Muscle layer of colon (tissue), 2 donors: ENCODE measurements around the gene USP17L18.
"Not testable (repeated sequence)": the region's sequence is repeated elsewhere in the genome, so short reads cannot be mapped to it uniquely, and the experiment has no call there.

Experiments used
- H3K27ac ChIP-seq: one replicate; pipeline ENCODE4 v1.7.0; 2013; ENCODE audit warnings: low read depth, mild to moderate bottlenecking, low read length, moderate library complexity
- H3K27me3 ChIP-seq, 2 donors: one replicate each; pipeline ENCODE4 v1.7.0; 2013; ENCODE audit warnings: low read length in 2 of 2, mild to moderate bottlenecking in 2 of 2; ENCODE audit not compliant: insufficient read depth in 2 of 2, control insufficient read depth in 1 of 2
- H3K36me3 ChIP-seq: one replicate; pipeline ENCODE4 v1.7.0; 2013; ENCODE audit warnings: mild to moderate bottlenecking, low read length; ENCODE audit not compliant: insufficient read depth
- H3K4me1 ChIP-seq: one replicate; pipeline ENCODE4 v1.7.0; 2013; ENCODE audit warnings: mild to moderate bottlenecking, low read length; ENCODE audit not compliant: insufficient read depth
- H3K4me3 ChIP-seq, 2 donors: one replicate each; pipeline ENCODE4 v1.7.0; 2013; ENCODE audit warnings: low read length in 2 of 2, low read depth in 1 of 2, mild to moderate bottlenecking in 1 of 2, moderate library complexity in 1 of 2
- H3K9ac ChIP-seq: one replicate; pipeline ENCODE4 v1.7.0; 2013; ENCODE audit warnings: low read length
- H3K9me3 ChIP-seq: one replicate; pipeline ENCODE4 v1.7.0; 2013; ENCODE audit warnings: mild to moderate bottlenecking, low read length
- donor health status: abdominal sarcoma.
- donor health status: Adenocarcinoma of cecum.

Gene USP17L18, protein sequence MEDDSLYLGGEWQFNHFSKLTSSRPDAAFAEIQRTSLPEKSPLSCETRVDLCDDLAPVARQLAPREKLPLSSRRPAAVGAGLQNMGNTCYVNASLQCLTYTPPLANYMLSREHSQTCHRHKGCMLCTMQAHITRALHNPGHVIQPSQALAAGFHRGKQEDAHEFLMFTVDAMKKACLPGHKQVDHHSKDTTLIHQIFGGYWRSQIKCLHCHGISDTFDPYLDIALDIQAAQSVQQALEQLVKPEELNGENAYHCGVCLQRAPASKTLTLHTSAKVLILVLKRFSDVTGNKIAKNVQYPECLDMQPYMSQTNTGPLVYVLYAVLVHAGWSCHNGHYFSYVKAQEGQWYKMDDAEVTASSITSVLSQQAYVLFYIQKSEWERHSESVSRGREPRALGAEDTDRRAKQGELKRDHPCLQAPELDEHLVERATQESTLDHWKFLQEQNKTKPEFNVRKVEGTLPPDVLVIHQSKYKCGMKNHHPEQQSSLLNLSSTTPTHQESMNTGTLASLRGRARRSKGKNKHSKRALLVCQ

GRCh38 chr4:9247953-9248680, at the start of gene USP17L18:
TSS of gene USP17L18 (plus strand) at chr4:9248630. CDS start at chr4:9248630, 0 bp downstream.
- not testable (repeated sequence) for H3K4me3 ChIP-seq, H3K27ac ChIP-seq, H3K36me3 ChIP-seq, H3K9me3 ChIP-seq, H3K4me1 ChIP-seq, H3K9ac ChIP-seq, H3K27me3 ChIP-seq

DNA sequence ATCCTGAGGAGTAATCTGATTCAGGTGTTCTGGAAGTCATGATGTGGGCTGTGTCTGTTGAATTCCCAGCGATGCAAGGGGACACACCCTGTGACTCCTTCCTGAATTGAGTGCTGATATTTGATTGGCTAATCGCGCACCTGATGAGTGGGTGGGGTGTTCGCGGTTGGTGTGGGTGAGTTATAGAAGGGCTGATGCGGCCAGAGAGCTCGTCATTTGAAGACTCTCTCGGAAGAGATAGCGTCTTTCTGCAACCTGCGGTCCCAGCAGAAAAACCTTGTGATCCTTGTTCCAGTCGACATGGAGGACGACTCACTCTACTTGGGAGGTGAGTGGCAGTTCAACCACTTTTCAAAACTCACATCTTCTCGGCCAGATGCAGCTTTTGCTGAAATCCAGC, 38.1 kb upstream of the USP17L18 start, which contains the start of gene USP17L10:
Gene USP17L10 (plus strand): TSS at position 301 of the 400 bp plus-strand sequence. CDS start 0 bp downstream, at position 301.
- not testable (repeated sequence) for H3K27ac ChIP-seq, H3K27me3 ChIP-seq, H3K9me3 ChIP-seq, H3K36me3 ChIP-seq, H3K4me1 ChIP-seq, H3K9ac ChIP-seq, H3K4me3 ChIP-seq

GRCh38 chr4:9214701-9215100, 33.7 kb upstream of the USP17L18 start:
- not testable (repeated sequence) for H3K27ac ChIP-seq, H3K9ac ChIP-seq, H3K27me3 ChIP-seq, H3K4me1 ChIP-seq, H3K36me3 ChIP-seq, H3K9me3 ChIP-seq, H3K4me3 ChIP-seq

DNA sequence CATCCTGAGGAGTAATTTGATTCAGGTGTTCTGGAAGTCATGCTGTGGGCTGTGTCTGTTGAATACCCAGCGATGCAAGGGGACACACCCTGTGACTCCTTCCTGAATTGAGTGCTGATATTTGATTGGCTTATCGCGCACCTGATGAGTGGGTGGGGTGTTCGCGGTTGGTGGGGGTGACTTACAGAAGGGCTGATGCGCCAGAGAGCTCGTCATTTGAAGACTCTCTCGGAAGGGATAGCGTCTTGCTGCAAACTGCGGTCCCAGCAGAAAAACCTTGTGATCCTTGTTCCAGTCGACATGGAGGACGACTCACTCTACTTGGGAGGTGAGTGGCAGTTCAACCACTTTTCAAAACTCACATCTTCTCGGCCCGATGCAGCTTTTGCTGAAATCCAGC, 33.3 kb upstream of the USP17L18 start, which contains the start of gene USP17L11:
Gene USP17L11 (plus strand): TSS at position 301 of the 400 bp plus-strand sequence. CDS start 0 bp downstream, at position 301.
- not testable (repeated sequence) for H3K27ac ChIP-seq, H3K4me3 ChIP-seq, H3K4me1 ChIP-seq, H3K27me3 ChIP-seq, H3K9ac ChIP-seq, H3K9me3 ChIP-seq, H3K36me3 ChIP-seq

- H3K9me3 ChIP-seq, H3K27ac ChIP-seq: not testable (repeated sequence)
These were observed 28.6 kb upstream of the USP17L18 start, which contains the start of gene USP17L12 for GRCh38 chr4:9219852-9220251. TSS of gene USP17L12 (plus strand) at chr4:9220152. CDS start at chr4:9220152, 0 bp downstream.

DNA sequence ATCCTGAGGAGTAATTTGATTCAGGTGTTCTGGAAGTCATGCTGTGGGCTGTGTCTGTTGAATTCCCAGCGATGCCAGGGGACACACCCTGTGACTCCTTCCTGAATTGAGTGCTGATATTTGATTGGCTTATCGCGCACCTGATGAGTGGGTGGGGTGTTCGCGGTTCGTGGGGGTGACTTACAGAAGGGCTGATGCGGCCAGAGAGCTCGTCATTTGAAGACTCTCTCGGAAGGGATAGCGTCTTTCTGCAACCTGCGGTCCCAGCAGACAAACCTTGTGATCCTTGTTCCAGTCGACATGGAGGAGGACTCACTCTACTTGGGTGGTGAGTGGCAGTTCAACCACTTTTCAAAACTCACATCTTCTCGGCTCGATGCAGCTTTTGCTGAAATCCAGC, 23.8 kb upstream of the USP17L18 start, which contains the start of gene USP17L13:
Gene USP17L13 (plus strand): TSS at position 301 of the 400 bp plus-strand sequence. CDS start 0 bp downstream, at position 301.
- not testable (repeated sequence) for H3K36me3 ChIP-seq, H3K27me3 ChIP-seq

More at GRCh38 chr4:9219852-9220251, 28.6 kb upstream of the USP17L18 start, which contains the start of gene USP17L12:
- H3K9ac ChIP-seq, H3K4me3 ChIP-seq, H3K27me3 ChIP-seq, H3K4me1 ChIP-seq, H3K36me3 ChIP-seq: not testable (repeated sequence)

GRCh38 chr4:9230249-9230648, 18.2 kb upstream of the USP17L18 start:
- not testable (repeated sequence) for H3K36me3 ChIP-seq, H3K9me3 ChIP-seq, H3K27me3 ChIP-seq, H3K4me3 ChIP-seq, H3K4me1 ChIP-seq, H3K9ac ChIP-seq, H3K27ac ChIP-seq

More for the DNA sequence above, 23.8 kb upstream of the USP17L18 start, which contains the start of gene USP17L13:
- H3K4me3 ChIP-seq, H3K4me1 ChIP-seq, H3K27ac ChIP-seq, H3K9me3 ChIP-seq, H3K9ac ChIP-seq: not testable (repeated sequence)

GRCh38 chr4:9234085-9234484, 14.3 kb upstream of the USP17L18 start, which contains the start of gene USP17L15:
TSS of gene USP17L15 (plus strand) at chr4:9234385. CDS start at chr4:9234385, 0 bp downstream.
- H3K27ac ChIP-seq, H3K4me1 ChIP-seq, H3K4me3 ChIP-seq, H3K9ac ChIP-seq, H3K36me3 ChIP-seq, H3K9me3 ChIP-seq, H3K27me3 ChIP-seq: not testable (repeated sequence)

- not testable (repeated sequence) for H3K9ac ChIP-seq, H3K4me1 ChIP-seq, H3K27me3 ChIP-seq, H3K9me3 ChIP-seq, H3K4me3 ChIP-seq, H3K36me3 ChIP-seq, H3K27ac ChIP-seq
These were observed 10.0 kb upstream of the USP17L18 start for GRCh38 chr4:9238461-9238860.

DNA sequence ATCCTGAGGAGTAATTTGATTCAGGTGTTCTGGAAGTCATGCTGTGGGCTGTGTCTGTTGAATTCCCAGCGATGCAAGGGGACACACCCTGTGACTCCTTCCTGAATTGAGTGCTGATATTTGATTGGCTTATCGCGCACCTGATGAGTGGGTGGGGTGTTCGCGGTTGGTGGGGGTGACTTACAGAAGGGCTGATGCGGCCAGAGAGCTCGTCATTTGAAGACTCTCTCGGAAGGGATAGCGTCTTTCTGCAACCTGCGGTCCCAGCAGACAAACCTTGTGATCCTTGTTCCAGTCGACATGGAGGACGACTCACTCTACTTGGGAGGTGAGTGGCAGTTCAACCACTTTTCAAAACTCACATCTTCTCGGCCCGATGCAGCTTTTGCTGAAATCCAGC, 4.9 kb upstream of the USP17L18 start, which contains the start of gene USP17L17:
Gene USP17L17 (plus strand): TSS at position 301 of the 400 bp plus-strand sequence. CDS start 0 bp downstream, at position 301.
- H3K9ac ChIP-seq, H3K36me3 ChIP-seq, H3K4me1 ChIP-seq, H3K27me3 ChIP-seq, H3K27ac ChIP-seq, H3K4me3 ChIP-seq, H3K9me3 ChIP-seq: not testable (repeated sequence)

DNA sequence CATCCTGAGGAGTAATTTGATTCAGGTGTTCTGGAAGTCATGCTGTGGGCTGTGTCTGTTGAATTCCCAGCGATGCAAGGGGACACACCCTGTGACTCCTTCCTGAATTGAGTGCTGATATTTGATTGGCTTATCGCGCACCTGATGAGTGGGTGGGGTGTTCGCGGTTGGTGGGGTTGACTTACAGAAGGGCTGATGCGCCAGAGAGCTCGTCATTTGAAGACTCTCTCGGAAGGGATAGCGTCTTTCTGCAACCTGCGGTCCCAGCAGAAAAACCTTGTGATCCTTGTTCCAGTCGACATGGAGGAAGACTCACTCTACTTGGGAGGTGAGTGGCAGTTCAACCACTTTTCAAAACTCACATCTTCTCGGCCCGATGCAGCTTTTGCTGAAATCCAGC, 4.6 kb downstream of the USP17L18 start, which contains the start of gene USP17L19:
Gene USP17L19 (plus strand): TSS at position 301 of the 400 bp plus-strand sequence. CDS start 0 bp downstream, at position 301.
- H3K27ac ChIP-seq, H3K4me1 ChIP-seq, H3K9ac ChIP-seq, H3K36me3 ChIP-seq, H3K27me3 ChIP-seq, H3K9me3 ChIP-seq, H3K4me3 ChIP-seq: not testable (repeated sequence)
